ENCODE data around the gene SLC4A3. TPM values are rescaled to one million over a fixed set of nuclear protein-coding genes. Genes with fewer than 3 reads are reported as not detected.
A peak's percentile ranks its signal among the peaks of the same experiment; 100 is the strongest.

Gene SLC4A3
- polyA plus RNA-seq, 1 of the 3 experiments (the other 2 are of a cell fraction) = 12.3 TPM

GRCh38 chr2:219630770-219631405 is 3.5 kb downstream of the SLC4A3 start:
- Histone ChIP-seq H3K27me3 (ENCODE audit: insufficient read depth) (no peaks in the 10 kb centered on the region), H3K4me2 (no peak overlapping the region), H3K9me2 (no peaks in the 10 kb centered on the region), H3K9ac (no peak overlapping the region), H3F3A (replicated peaks; ENCODE audit: insufficient read depth) (no peaks in the 10 kb centered on the region), H3K4me1 (ENCODE audit: control insufficient read depth in 1 of 2, insufficient read depth in 2 of 2, low read depth in 1 of 2, low read length in 1 of 2) (peaks cover 0 to 13% of the 10 kb centered on the region in 2 experiments; a peak in 1 of 4 replicates), H3K9me3 (no peaks in the 10 kb centered on the region), H2AFZ (ENCODE audit: low read depth) (no peak overlapping the region), H3K36me3 (replicated peaks in 1 of 2; ENCODE audit: control insufficient read depth in 1 of 2, insufficient read depth in 2 of 2, low read length in 1 of 2) (peaks cover 0 to 5% of the 10 kb centered on the region in 2 experiments), H3K27ac (ENCODE audit: low read depth in 2 of 2, low read length in 1 of 2) (no peak overlapping the region), H4K20me1 (ENCODE audit: insufficient read depth) (no peaks in the 10 kb centered on the region), H3K79me2 (ENCODE audit: insufficient read depth) (peaks cover 5% of the 10 kb centered on the region; the same call in 1 of the 2 replicates), H3K4me3 (ENCODE audit: low read depth in 2 of 2, low read length in 1 of 2) (no peak overlapping the region)
- POLR2A ChIA-PET = no interaction called here
- CTCF ChIA-PET = interaction anchor here (1.1 to 7.8 kb wide), 5 partner anchors 11 to 90 kb away, joined by 3 to 59 read pairs (median 8); no protein-coding TSS in a partner anchor
- no peak for TF ChIP-seq TAF1 (IDR thresholded peaks at IDR 0.05; ENCODE audit: borderline replicate concordance, low read depth, low read length)
- TF ChIP-seq MAX (IDR thresholded peaks at IDR 0.05; ENCODE audit: low read depth) = no peak
- TF ChIP-seq RFX5 (IDR thresholded peaks at IDR 0.05; ENCODE audit: low read length) = no peak
- no peak for TF ChIP-seq POLR2AphosphoS5 (IDR thresholded peaks at IDR 0.05; ENCODE audit: low read depth, low read length)
- DNase-seq = peak; percentile 41
- 83% methylated on average over 17 of the region's 17 CpGs for WGBS (ENCODE audit: low lambda C conversion rate)

- Histone ChIP-seq H3K27me3 (ENCODE audit: insufficient read depth) (no peaks in the 10 kb centered on the region), H3K9me3 (no peaks in the 10 kb centered on the region), H3K9ac (no peak overlapping the region), H4K20me1 (ENCODE audit: insufficient read depth) (no peaks in the 10 kb centered on the region), H3K36me3 (replicated peaks in 1 of 2; ENCODE audit: control insufficient read depth in 1 of 2, insufficient read depth in 2 of 2, low read length in 1 of 2) (peaks cover 0 to 5% of the 10 kb centered on the region in 2 experiments), H3F3A (replicated peaks; ENCODE audit: insufficient read depth) (no peaks in the 10 kb centered on the region), H3K79me2 (ENCODE audit: insufficient read depth) (peaks cover 5% of the 10 kb centered on the region; the same call in 1 of the 2 replicates), H3K4me3 (ENCODE audit: low read depth in 2 of 2, low read length in 1 of 2) (no peak overlapping the region), H3K27ac (ENCODE audit: low read depth in 2 of 2, low read length in 1 of 2) (no peak overlapping the region), H3K9me2 (no peaks in the 10 kb centered on the region), H2AFZ (ENCODE audit: low read depth) (no peak overlapping the region), H3K4me2 (no peak overlapping the region), H3K4me1 (ENCODE audit: control insufficient read depth in 1 of 2, insufficient read depth in 2 of 2, low read depth in 1 of 2, low read length in 1 of 2) (peaks cover 0 to 13% of the 10 kb centered on the region in 2 experiments; a peak in 1 of 4 replicates)
- CTCF ChIA-PET = interaction anchor here (0.7 to 7.8 kb wide), 6 partner anchors 10 to 102 kb away, joined by 3 to 59 read pairs (median 6); no protein-coding TSS in a partner anchor
- POLR2A ChIA-PET = no interaction called here
- DNase-seq = peak; percentile 23
- 96% methylated on average over 9 of the region's 9 CpGs for WGBS (ENCODE audit: low lambda C conversion rate)
- TF ChIP-seq POLR2AphosphoS5 (IDR thresholded peaks at IDR 0.05; ENCODE audit: low read depth, low read length) = no peak
- no peak for TF ChIP-seq NFIC (IDR thresholded peaks at IDR 0.05; ENCODE audit: borderline replicate concordance)
- TF ChIP-seq MXI1 (IDR thresholded peaks at IDR 0.05; ENCODE audit: low read depth, low read length) = no peak
- TF ChIP-seq SIN3A (IDR thresholded peaks at IDR 0.05; ENCODE audit: borderline replicate concordance, low read depth, low read length) = no peak
- TF ChIP-seq RCOR1 (IDR thresholded peaks at IDR 0.05; ENCODE audit: low read length) = no peak
- TF ChIP-seq EP300 (IDR thresholded peaks at IDR 0.05; ENCODE audit: borderline replicate concordance in 1 of 2, low read depth in 1 of 2, low read length in 1 of 2) = no peak
- no peak for TF ChIP-seq RAD21 (IDR thresholded peaks at IDR 0.05; ENCODE audit: low read length)
- TF ChIP-seq TEAD4 (IDR thresholded peaks at IDR 0.05; ENCODE audit: borderline replicate concordance, insufficient read depth) = no peak
- TF ChIP-seq YY1 (IDR thresholded peaks at IDR 0.05; ENCODE audit: low read depth) = no peak
- no peak for TF ChIP-seq TCF12 (IDR thresholded peaks at IDR 0.05)
- TF ChIP-seq FOXM1 (IDR thresholded peaks at IDR 0.05; ENCODE audit: low read depth) = no peak
- TF ChIP-seq PBX3 (IDR thresholded peaks at IDR 0.05) = no peak
- TF ChIP-seq MEF2A (IDR thresholded peaks at IDR 0.05; ENCODE audit: borderline replicate concordance, low read depth) = no peak
- TF ChIP-seq EZH2phosphoT487 (IDR thresholded peaks at IDR 0.05; ENCODE audit: borderline replicate concordance, low read depth) = no peak
- no peak for TF ChIP-seq SMC3 (IDR thresholded peaks at IDR 0.05; ENCODE audit: low read depth, low read length)
- no peak for TF ChIP-seq USF2 (IDR thresholded peaks at IDR 0.05; ENCODE audit: borderline replicate concordance, low read depth, low read length)
- TF ChIP-seq RFX5 (IDR thresholded peaks at IDR 0.05; ENCODE audit: low read length) = no peak
- no peak for TF ChIP-seq CHD2 (IDR thresholded peaks at IDR 0.05; ENCODE audit: low read length, partially characterized antibody)
- TF ChIP-seq GABPA (IDR thresholded peaks at IDR 0.05; ENCODE audit: low read depth) = no peak
- TF ChIP-seq FOSL2 (IDR thresholded peaks at IDR 0.05; ENCODE audit: borderline replicate concordance, low read depth) = no peak
These were observed 4.0 kb downstream of the SLC4A3 start for GRCh38 chr2:219631406-219631891.
